ENCODE data around the gene ADAM30.

The ADAM30 gene

DNA sequence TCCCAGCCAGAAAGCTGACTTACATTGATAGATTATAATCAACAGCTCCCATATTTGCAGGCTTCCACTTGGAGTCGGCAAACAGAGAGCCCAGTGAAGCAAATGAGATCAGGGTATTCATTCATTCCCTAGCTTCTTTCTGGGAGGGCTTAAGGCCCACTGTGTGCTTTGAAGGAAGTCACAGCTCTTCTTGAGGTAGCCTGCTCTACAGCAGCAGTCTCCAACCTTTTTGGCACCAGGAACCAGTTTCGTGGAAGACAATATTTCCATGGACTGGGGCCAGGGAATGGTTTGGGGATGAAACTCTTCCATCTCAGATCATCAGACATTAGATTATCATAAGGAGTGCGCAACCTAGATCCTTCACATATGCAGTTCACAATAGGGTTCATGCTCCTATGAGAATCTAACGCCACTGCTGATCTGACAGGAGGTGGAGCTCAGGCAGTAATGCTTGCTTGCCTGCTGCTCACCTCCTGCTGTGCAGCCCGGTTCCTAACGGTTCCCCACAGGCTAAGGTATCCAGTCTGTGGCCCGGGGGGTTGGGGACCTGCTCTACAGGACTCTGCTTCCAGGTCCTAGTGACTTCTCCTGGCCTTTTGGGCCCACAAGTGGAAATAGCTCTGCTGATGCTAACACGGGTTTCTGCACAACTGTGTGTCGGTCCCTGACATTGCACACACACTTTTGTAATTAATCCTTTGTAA lies 13.7 kb upstream of the ADAM30 start:
- no peak for DNase-seq (ENCODE audit: low read depth in 3 of 3, low spot score in 1 of 3)

DNA sequence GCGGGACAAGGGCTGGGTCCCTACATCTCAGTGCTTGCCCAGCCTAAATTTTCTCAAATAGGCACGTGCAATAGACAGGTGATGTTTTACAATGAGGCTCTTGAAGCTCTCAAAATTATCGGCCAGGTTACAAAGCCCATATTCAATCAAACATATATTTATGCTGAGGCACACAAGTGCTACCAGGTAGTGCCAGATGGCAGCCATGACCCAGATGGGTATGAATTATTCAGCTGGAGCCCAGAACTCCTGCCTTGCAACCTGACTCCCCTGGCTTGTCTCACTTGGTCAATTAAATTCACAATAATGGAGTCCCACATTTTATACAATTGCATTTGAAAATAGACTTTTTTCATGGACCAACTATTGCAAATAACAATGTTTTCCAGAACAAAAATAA lies 12.3 kb upstream of the ADAM30 start:
- no peak for DNase-seq (ENCODE audit: low read depth in 3 of 3, low spot score in 1 of 3)

DNA sequence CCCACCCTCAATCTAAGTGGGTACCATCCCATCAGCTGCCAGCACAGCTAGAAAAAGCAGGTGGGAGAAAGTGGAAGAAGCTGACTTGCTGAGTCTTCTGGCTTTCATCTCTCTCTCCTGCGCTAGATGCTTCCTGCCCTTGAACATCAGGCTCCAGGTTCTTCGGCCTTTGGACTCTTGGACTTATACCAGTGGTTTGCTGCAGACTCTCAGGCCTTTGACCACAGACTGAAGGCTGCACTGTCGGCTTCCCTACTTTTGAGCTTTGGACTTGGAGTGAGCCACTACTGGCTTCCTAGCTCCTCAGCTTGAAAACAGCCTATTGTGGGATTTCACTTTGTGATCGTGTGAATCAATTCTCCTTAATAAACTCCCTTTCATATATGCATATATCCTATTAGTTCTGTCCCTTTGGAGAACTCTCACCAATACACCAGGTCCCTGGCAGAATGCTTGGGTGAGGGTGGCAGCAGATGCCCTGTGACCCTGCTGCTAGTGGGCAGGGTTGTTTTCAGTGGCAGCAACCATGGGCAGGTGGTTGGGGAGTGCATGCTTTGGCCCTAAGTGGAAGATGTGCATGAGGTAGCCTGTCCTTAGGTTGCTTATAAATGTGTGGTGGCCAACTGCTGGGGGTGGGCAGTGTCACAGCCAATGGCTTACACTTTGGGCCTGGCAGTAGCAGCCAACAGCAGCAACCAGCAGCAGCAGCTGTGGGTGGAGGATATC lies 10.8 kb upstream of the ADAM30 start:
- DNase-seq (ENCODE audit: low read depth in 3 of 3, low spot score in 1 of 3): no peak

DNA sequence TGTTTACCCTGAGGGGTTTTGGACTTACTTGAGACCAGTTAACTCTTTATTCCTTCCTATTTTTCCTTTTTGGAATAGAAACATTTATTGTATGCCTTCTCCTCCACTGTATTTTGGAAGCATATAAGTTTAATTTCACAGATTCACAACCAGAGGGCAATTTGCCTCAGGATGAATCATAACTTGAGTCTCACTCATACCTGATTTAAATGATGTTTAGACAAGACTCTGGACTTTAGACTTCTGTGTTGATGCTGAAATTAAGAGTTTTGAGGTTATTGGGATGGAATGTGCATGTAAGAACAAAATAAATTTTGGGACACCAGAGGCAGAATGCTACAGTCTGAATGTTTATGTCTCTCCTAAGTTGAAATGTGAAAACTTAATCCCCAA lies 7.1 kb upstream of the ADAM30 start:
- DNase-seq (ENCODE audit: low read depth in 3 of 3, low spot score in 1 of 3): no peak

DNA sequence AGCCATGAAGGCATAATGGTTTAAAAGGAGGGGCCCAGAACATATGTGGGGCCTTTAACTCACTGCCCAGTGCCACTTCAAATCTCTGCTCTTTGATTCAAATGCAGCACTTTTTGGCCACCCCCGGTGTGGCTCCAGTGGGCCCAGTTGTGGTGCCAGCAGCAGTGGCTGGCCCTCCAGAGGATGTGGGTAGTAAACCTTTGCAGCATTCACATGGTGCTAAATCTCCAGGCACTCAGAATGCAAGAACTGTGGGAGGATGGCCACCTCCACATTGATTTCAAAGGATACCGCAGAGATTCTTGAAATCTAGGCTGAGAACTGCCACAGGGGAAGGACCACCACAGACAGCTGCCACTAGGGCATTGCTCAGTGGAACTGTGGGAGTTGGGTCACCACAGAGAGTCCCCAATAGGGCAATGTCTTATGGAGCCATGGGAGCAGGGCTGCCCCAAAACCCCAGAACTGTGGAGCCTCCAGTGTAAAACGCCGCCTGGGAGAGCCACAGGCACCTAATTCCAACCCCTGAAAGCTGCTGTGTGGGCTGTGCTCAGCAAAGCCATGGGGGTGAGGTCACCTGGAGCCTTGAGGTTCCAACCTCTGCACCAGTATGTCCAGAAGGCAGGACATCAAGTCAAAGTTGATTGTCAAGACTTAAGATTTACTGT lies 6.6 kb upstream of the ADAM30 start:
- no peak for DNase-seq (ENCODE audit: low read depth in 3 of 3, low spot score in 1 of 3)

DNA sequence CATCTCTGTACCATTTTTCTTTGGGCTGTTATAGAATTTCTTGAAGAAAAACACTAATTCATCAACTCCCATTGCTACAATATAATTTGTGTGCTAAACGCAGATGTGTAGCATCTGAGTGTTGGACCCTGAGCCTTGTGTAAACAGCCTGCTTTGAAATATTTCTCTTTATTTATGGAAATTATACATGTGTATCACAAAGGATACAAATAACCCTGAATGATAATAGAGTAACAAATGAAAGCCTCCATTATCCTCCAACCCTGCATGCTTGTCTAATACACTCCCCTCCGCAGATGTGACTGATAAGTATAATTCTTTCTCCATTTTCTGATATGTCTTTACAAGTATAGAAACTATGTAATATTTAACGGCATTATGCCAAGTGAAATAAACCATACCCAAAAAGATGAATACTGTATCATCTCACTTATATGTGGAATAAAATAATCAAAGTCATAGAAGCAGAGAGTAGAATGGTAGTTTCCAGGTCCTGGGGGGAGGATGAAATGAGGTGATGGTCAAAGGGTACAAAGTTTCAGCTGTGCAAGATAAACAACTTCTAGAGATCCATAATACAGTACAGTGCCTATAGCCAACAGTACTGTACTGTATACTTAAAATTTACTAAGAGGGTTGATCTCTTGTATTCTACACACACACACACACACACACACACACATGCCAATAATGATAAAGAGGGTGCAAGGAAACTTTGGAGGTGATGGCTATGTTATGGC lies 2.8 kb upstream of the ADAM30 start:
- DNase-seq (ENCODE audit: low read depth in 3 of 3, low spot score in 1 of 3): no peak

DNA sequence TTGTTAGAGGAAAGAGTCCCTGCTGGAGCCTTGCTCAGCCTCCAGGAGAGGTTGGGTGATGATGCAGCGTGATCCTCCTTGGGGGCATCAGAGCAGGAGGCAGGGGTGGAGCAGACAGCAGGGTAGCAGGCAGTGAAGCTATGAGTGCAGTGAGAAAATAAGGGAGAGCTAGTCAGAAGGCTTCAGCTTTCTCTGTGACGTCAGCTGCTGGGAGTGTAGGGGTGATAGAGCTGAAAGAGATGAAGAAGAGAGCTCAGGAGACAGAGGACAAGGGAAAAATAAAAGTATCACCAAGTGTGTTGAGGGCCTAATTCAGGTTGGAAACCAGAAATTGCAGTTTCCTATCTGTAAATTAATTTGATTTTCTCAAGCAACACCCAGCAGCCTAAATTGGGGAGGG lies 2.2 kb upstream of the ADAM30 start:
- DNase-seq (ENCODE audit: low read depth in 3 of 3, low spot score in 1 of 3): no peak

DNA sequence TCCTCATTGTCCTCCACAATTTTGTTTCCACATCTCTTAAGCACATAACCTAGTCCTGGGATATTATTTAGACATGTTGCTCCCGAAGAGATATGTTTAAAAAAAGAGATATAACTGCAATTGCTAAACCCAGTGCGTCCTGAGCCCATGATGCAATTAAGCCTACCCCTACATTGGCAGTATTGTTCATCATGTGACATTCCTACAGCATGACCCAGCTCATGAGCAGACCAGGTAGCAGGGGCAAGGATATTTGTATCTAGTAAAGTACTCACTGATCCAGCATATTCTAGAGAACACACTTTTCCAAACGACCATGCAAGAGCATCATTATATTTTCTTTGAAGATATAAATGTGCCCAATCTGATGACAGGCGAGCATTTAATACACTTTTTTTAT lies 1.2 kb downstream of the ADAM30 start:
- DNase-seq (ENCODE audit: low read depth in 3 of 3, low spot score in 1 of 3): no peak

DNA sequence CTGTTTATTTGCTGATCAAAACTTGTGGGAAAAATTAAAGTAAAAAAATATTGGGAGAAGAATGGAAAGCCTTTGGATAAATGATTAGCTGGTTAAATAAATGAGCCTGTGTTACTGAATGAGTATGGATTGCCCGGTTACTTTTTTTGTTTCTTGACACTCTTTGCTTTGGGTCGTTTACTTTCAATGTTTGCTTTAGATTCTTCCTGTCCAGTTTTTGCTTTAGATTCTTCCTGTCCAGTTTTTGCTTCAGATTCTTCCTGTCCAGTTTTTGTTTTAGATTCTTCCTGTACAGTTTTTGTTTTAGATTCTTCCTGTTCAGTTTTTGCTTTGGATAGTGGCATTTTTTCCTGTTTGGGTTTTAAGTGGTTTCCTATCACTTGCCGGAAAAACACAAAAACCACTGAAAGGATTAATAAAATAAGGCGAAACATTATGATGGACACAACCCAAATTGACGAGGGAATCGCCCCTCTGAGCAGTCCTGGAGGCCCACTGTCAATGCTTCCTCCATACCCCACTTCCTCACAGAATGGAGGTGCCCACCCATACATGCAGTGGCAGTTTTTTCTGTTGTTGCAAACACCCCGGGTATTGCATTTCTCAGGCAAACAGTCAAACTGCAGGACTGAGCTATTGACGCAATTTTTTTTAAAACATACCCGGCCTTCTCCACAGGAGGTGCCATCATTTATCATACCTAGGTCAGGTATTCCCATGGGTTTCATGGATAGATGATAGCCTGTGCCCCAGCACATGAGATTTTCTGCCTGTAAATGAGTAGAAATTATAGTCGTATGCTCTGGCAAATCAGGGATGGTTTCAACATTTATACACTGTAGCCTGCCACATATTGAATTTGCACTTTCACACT lies 2.3 kb downstream of the ADAM30 start:
- DNase-seq (ENCODE audit: low read depth in 3 of 3, low spot score in 1 of 3): no peak

DNA sequence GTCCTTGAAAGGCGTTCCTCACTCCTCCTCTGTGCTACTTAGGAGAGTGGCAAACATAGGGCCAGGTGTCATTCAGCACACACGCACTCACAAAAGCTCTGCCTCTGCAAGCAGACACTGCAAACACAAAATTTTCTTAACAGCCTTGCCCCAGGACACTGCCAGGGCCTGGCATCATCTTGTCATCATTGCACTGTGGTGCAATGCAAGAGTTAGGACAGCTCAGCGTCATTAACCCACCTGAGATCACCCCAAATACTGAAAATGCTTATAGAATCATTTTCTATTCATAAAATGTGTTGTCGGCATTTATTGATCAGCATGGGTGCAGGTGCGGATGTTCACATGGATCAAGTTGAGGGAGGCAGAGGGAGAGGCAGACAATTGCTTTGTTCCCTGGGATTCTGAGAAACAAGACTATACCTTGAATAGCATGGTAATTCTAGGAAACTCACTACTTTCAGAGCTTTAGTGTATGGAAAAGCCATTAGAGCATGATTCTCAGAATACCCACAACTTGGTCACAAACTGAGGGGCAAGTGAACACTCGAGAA lies 3.0 kb downstream of the ADAM30 start:
- no peak for DNase-seq (ENCODE audit: low read depth in 3 of 3, low spot score in 1 of 3)

DNA sequence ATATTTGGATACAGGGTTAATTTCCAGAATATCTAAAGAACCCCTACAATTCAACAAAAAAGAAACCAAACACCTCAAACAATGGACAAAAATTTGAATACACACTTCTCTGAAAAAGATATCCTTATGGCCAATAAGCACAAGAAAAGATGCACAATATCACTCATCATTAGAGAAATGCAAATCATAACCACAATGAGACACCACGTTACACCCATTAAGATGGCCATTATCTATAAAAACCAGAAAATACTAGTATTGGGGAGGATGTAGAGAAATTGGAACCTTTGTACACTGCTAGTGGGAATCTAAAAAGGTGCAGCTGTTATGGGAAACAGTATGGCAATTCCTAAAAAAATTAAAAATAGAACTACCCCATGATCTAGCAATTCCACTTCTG lies 4.9 kb downstream of the ADAM30 start:
- DNase-seq (ENCODE audit: low read depth in 3 of 3, low spot score in 1 of 3): no peak

DNA sequence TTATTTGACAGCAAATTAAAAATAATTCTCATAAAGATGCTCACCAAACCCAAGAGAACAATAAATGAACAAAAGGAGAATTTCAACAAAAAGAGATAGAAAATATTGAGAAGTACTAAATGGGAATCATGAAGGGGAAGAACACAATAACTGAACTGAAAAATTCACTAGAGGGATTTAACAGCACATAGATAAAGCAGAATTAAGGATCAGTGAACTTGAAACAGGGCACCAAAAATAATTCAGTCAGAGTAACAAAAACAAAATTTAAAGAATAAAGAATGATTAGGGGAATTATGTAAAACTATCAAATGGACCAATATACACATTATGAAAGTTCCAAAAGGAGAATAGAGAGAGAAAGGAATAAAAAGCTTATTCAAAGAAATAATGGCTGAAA lies 7.8 kb downstream of the ADAM30 start:
- no peak for DNase-seq (ENCODE audit: low read depth in 3 of 3, low spot score in 1 of 3)

DNA sequence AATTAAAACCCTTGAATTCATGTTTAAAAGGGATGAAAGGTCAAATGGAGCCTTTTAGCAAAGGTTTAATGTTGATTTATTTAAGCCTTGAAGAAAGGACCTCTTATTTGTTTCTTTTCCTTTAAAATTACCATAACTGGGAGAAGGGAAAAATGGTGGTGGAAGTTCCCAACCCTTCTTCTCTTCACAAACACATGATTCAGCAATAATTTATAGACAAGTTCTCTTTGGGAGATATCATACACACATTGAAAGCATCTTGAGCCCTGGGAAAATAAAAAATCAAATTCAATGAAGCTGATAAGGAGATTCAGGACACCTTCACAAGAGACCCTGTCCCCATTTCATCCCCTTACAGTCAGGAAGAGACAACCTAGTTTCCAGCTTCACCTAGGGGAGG lies 8.9 kb downstream of the ADAM30 start:
- no peak for DNase-seq (ENCODE audit: low read depth in 3 of 3, low spot score in 1 of 3)

DNA sequence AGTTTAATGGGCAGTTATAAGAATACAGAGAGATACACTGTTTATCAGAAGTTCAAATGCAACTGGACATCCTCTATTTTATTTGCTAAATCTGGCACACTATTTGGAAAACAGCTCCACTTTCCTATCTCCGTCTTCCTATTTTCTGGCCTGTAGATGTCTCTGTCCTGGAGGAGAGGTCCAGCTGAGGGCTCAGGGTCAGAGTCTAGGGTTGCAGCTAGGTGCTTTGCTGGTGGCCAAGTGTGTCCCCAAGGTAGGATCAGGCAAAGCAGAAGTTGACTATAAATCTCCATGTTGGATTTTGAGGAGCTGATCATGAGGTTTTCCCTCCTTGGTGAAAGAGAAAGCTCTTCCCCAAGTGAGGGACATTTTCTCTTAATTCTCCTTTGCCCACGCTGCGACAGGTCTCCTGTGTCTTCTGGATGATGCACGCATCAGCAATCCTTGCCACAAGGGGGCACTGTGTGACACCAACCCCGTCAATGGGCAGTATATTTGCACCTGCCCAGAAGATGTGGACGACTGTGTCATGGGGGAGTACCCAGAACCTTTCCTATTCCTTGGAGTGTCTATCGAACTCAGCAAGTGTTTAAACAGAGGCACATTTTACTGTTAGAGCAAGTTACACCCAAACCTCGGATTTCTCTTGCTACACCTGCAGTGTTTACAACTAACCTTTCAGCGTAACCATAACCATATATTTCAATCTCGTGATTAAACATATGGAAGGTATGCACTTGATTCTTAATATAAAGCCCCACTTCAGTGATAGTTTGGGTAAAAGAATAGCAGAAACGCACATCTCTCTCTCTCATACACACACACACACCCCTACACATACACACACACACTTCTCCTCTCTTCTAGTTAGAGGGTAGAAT lies 10.2 kb downstream of the ADAM30 start:
- DNase-seq (ENCODE audit: low read depth in 3 of 3, low spot score in 1 of 3): peak in 1 of 3 donors; percentile 46

DNA sequence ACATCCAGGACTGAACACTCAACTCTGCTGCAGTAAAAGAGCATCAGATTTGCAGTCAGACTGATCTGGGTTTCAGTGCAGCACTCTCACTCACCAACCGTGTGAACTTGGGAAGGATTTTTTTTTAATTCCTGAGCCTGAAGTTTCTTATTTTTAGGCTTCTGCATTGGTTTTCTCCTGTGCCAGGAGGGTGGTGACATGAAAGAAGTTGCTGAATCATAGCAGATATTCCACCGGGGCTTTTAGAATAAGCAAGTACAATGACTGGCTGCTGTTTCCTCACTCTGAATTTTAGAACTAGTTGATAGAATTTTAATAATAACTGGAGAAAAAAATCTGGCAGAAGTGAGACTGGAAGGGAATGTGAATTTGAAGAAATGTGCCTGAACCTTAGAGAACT lies 11.6 kb downstream of the ADAM30 start:
- no peak for DNase-seq (ENCODE audit: low read depth in 3 of 3, low spot score in 1 of 3)

DNA sequence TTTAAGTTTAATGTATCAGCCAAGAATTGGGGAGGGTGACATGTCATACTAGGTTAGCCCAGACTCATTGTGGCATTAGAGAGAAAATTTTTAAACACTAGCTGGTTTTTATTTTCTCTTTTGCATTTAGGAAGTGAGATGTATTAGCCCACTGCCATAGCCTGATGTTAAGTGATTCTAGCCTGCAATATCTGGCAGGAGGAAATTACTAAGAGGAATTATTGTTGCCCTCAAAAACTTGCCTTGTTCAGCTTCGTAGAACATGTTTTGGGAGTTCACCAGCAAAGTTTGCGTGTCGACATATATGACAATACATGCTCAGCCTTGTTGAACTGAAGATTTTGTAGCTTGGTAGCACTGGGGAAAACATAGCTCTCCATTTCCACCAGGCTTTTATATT lies 12.5 kb downstream of the ADAM30 start:
- no peak for DNase-seq (ENCODE audit: low read depth in 3 of 3, low spot score in 1 of 3)

DNA sequence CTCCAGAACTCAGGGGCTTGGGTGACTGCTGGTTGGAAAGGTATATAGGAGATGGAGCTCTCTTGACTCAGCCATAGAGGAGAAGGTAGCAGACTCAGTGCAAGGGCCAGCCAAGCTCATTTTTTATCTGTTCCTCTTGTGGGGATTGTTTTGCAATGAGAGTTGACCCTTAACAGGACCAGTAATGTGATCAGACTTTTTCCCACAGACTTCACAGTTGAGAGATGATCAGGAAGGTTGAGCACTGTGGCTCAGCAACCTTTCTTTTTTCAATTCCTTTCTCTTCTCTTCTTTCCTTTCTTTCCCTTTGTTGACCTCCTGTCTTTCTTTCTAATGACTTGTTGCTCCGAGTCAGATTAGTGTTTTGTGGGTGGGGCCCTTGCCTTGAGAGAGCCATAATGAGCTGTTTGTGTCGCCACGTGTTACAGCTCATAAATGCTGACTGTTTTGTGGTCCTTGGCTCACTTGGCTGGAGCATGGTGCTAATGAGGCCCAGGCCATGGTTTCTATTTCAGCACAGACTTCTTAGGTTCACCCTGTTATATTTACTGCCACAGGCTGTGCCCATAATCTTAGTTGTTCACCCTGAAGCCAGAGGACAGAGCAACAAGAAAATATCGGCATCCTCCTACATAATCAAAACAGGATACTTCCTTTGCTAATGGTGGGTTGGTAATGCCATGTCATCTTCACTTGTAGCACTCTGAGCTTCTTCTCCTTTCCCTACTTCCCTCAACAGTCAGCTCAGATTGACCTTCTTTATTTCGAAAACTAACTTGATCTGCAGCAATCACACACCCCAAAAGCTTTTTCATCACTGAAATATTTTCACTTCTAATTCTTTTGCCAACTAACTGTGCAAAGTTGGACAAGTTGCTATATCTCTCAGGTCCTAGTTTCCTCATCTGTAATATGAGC lies 13.9 kb downstream of the ADAM30 start:
- DNase-seq (ENCODE audit: low read depth in 3 of 3, low spot score in 1 of 3): no peak

All from stimulated activated CD4-positive, alpha-beta T cell treated with anti-CD3 and anti-CD28 coated beads, TNF-alpha, amount 100 ng/mL, for 1 hour (primary cell).